ENCODE data around the gene LRRC36. TPM values are rescaled to one million over a fixed set of nuclear protein-coding genes. Genes with fewer than 3 reads are reported as not detected.

LRRC36 gene
- total and polyA plus RNA-seq, 2 of the 13 experiments (the other 11 are each of a cell fraction or from before 2014, with no cell fraction given), result 0.12 to 0.15 TPM

DNA sequence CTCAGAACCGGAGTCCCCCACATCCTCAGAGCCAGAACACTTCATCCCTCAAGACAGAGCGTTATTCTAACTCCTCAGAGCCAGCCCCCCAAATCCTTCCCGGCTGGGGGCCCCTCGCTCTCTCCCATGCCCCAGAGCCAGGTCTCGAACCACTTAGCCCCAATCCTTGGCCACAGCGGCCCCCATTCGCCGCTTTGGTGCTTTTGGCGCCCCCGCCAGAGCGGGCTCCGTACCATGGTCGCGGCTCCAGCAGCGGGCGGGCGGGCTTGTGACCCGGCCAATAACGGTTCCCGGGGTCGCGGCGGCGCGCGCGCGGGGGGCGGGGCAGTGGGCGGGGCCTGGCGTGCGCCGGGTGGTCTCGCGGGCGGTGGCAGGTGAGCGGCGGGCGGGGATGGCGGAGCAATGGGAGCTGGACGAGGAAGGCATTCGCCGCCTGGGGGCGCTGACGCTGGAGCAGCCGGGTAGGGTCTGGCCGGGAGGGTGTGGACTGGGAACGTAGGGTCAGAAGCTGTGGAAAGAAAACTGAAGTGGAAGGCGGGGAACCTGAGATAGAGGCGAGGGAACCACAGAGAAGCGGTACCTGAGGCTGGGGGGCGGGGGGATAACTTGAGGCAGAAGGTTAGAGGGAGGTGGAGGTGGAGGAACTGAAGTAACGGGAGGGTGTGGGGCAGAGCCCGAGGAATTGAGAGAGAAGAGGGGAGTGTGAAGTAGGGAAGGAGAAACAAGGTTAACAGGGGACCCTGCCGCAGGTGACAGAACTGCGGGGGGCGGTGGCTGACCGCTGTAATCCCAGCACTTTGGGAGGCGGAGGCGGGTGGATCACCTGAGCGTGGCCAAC lies at the start of gene LRRC36, which contains the start of gene KCTD19 (continued):
- TF ChIP-seq ZNF407 (CRISPR knock-in tag; IDR thresholded peaks at IDR 0.05; ENCODE audit: not compliant biosample characterization) (no peak), ZNF512B (CRISPR knock-in tag; IDR thresholded peaks at IDR 0.05; ENCODE audit: borderline replicate concordance) (no peak), KDM4B (CRISPR knock-in tag; IDR thresholded peaks at IDR 0.05) (no peak), BHLHE40 (IDR thresholded peaks at IDR 0.05; ENCODE audit: low read length) (peak; percentile 40; the same call in 1 of the 2 replicates), YEATS4 (CRISPR knock-in tag; IDR thresholded peaks at IDR 0.05; ENCODE audit: borderline replicate concordance) (peak; percentile 46; the same call in 1 of the 2 replicates), ZGPAT (CRISPR knock-in tag; IDR thresholded peaks at IDR 0.05) (peak; percentile 26; the same call in 1 of the 2 replicates), ZFAT (CRISPR knock-in tag; conservative IDR thresholded peaks at IDR 0.05) (no peak), HIVEP1 (CRISPR knock-in tag; IDR thresholded peaks at IDR 0.05) (peak; percentile 68; the same call in 1 of the 2 replicates), FOXO4 (CRISPR knock-in tag; conservative IDR thresholded peaks at IDR 0.05) (0 out of 2 replicates have a peak, but pooled peaks have one; percentile 90), SCMH1 (CRISPR knock-in tag; IDR thresholded peaks at IDR 0.05; ENCODE audit: borderline replicate concordance) (no peak)
- TF ChIP-seq, protein P1, sequence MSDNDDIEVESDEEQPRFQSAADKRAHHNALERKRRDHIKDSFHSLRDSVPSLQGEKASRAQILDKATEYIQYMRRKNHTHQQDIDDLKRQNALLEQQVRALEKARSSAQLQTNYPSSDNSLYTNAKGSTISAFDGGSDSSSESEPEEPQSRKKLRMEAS (IDR thresholded peaks at IDR 0.05), result peak; percentile 70
- TF ChIP-seq, protein P2, sequence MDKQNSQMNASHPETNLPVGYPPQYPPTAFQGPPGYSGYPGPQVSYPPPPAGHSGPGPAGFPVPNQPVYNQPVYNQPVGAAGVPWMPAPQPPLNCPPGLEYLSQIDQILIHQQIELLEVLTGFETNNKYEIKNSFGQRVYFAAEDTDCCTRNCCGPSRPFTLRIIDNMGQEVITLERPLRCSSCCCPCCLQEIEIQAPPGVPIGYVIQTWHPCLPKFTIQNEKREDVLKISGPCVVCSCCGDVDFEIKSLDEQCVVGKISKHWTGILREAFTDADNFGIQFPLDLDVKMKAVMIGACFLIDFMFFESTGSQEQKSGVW (CRISPR knock-in tag; IDR thresholded peaks at IDR 0.05; ENCODE audit: borderline replicate concordance), result no peak
